H9 (cell line): ENCODE measurements around the gene MIER2. TPM values are rescaled to one million over a fixed set of nuclear protein-coding genes. Genes with fewer than 3 reads are reported as not detected.

Source experiments
- DNase-seq: peaks from one replicate; pipeline ENCODE4 v3.0.0-alpha.2; 2017
- H2AFZ ChIP-seq: one replicate; pipeline ENCODE4 v1.6.1; 2013; ENCODE audit warnings: mild to moderate bottlenecking, low read length, control low read depth, moderate library complexity
- H2AK5ac ChIP-seq: 2 replicates; pipeline ENCODE4 v1.6.1; 2013; ENCODE audit warnings: low read length, control low read depth, mixed read lengths; ENCODE audit not compliant: insufficient read length
- H2BK120ac ChIP-seq: one replicate; pipeline ENCODE4 v1.6.1; 2013; ENCODE audit warnings: low read depth, mild to moderate bottlenecking, low read length, control low read depth, inconsistent platforms; ENCODE audit not compliant: poor library complexity, severe bottlenecking
- H2BK12ac ChIP-seq: 2 replicates; pipeline ENCODE4 v1.6.1; 2013; ENCODE audit warnings: low read length, control low read depth, mixed read lengths, low read depth; ENCODE audit not compliant: insufficient read length
- H2BK15ac ChIP-seq: 2 replicates; pipeline ENCODE4 v1.6.1; 2013; ENCODE audit warnings: low read depth, low read length, control low read depth
- H2BK20ac ChIP-seq: one replicate; pipeline ENCODE4 v1.6.1; 2013; ENCODE audit warnings: low read depth, mild to moderate bottlenecking, low read length, control low read depth, inconsistent platforms; ENCODE audit not compliant: poor library complexity, severe bottlenecking
- H2BK5ac ChIP-seq: 2 replicates; pipeline ENCODE4 v1.6.1; 2013; ENCODE audit warnings: low read length, control low read depth, mixed read lengths; ENCODE audit not compliant: insufficient read length
- H3K14ac ChIP-seq: 2 replicates; pipeline ENCODE4 v1.6.1; 2013; ENCODE audit warnings: low read length, control low read depth; ENCODE audit not compliant: insufficient read depth
- H3K18ac ChIP-seq: 2 replicates; pipeline ENCODE4 v1.6.1; 2013; ENCODE audit warnings: low read depth, mild to moderate bottlenecking, mixed read lengths, low read length, control low read depth; ENCODE audit not compliant: insufficient read length
- H3K23ac ChIP-seq: 2 replicates; pipeline ENCODE4 v1.6.1; 2013; ENCODE audit warnings: low read length, control low read depth, mixed read lengths, low read depth; ENCODE audit not compliant: insufficient read length
- H3K23me2 ChIP-seq: 2 replicates; pipeline ENCODE4 v1.6.1; 2013; ENCODE audit warnings: low read depth, mild to moderate bottlenecking, mixed read lengths, low read length, control low read depth; ENCODE audit not compliant: insufficient read length, poor library complexity, severe bottlenecking
- H3K27ac ChIP-seq: 2 replicates; pipeline ENCODE4 v1.5.1; 2013; ENCODE audit warnings: low read length, control low read depth, mixed read lengths, low read depth; ENCODE audit not compliant: insufficient read length
- H3K27me3 ChIP-seq: 2 replicates; pipeline ENCODE4 v1.6.1; 2013; ENCODE audit warnings: low read length, control low read depth, inconsistent platforms; ENCODE audit not compliant: insufficient read depth
- H3K4ac ChIP-seq: 2 replicates; pipeline ENCODE4 v1.6.1; 2013; ENCODE audit warnings: low read depth, mild to moderate bottlenecking, control low read depth, inconsistent platforms, low read length, moderate library complexity
- H3K4me1 ChIP-seq: 2 replicates; pipeline ENCODE4 v1.6.1; 2013; ENCODE audit warnings: low read length, control low read depth, inconsistent platforms; ENCODE audit not compliant: insufficient read depth
- H3K4me2 ChIP-seq: 2 replicates; pipeline ENCODE4 v1.6.1; 2013; ENCODE audit warnings: low read length, control low read depth, mixed read lengths; ENCODE audit not compliant: insufficient read length, insufficient read depth
- H3K56ac ChIP-seq: 2 replicates; pipeline ENCODE4 v1.6.1; 2013; ENCODE audit warnings: low read depth, mild to moderate bottlenecking, mixed read lengths, low read length, control low read depth; ENCODE audit not compliant: insufficient read length
- H3K79me1 ChIP-seq: 2 replicates; pipeline ENCODE4 v1.6.1; 2013; ENCODE audit warnings: low read depth, mild to moderate bottlenecking, moderate library complexity, low read length, control low read depth, inconsistent platforms; ENCODE audit not compliant: insufficient read depth, poor library complexity, severe bottlenecking
- H3K79me2 ChIP-seq: 2 replicates; pipeline ENCODE4 v1.6.1; 2013; ENCODE audit warnings: low read length, control low read depth, inconsistent platforms; ENCODE audit not compliant: insufficient read depth
- H3K9ac ChIP-seq: 2 replicates; pipeline ENCODE4 v1.6.1; 2013; ENCODE audit warnings: low read length, control low read depth, mixed read lengths; ENCODE audit not compliant: insufficient read length; ENCODE audit errors: extremely low read depth
- H3K9me3 ChIP-seq: one replicate; pipeline ENCODE4 v1.6.1; 2013; ENCODE audit warnings: low read depth, low read length, inconsistent platforms; ENCODE audit not compliant: control insufficient read depth
- H3T11ph ChIP-seq: one replicate; pipeline ENCODE4 v1.6.1; 2013; ENCODE audit warnings: mild to moderate bottlenecking, low read length, control low read depth, inconsistent platforms
- H4K20me1 ChIP-seq: one replicate; pipeline ENCODE4 v1.6.1; 2013; ENCODE audit not compliant: control insufficient read depth, insufficient read length, insufficient read depth
- H4K5ac ChIP-seq: 2 replicates; pipeline ENCODE4 v1.6.1; 2013; ENCODE audit warnings: low read depth, mild to moderate bottlenecking, mixed read lengths, low read length, control low read depth; ENCODE audit not compliant: insufficient read length
- H4K8ac ChIP-seq: replicated peaks from 2 replicates; pipeline ENCODE4 v1.6.1; 2013; ENCODE audit warnings: low read length, control low read depth, mixed read lengths, low read depth; ENCODE audit not compliant: insufficient read length
- H4K91ac ChIP-seq: 2 replicates; pipeline ENCODE4 v1.6.1; 2013; ENCODE audit warnings: low read depth, mild to moderate bottlenecking, moderate library complexity, mixed read lengths, low read length, control low read depth; ENCODE audit not compliant: insufficient read length
- H3K27ac Mint-ChIP-seq, 3 experiments: 2 replicates in 2 of 3; 3 replicates in 1 of 3; pipeline ENCODE4 v1.8.0; 2020 to 2021; ENCODE audit warnings: mixed read lengths in 3 of 3, mild to moderate bottlenecking in 1 of 3, moderate library complexity in 1 of 3
- H3K27me3 Mint-ChIP-seq: 2 replicates; pipeline ENCODE4 v1.8.0; 2021; ENCODE audit warnings: low read depth, mild to moderate bottlenecking, moderate library complexity, mixed read lengths
- H3K36me3 Mint-ChIP-seq, 3 experiments: 2 replicates in 2 of 3; 3 replicates in 1 of 3; pipeline ENCODE4 v1.8.0; 2020 to 2021; ENCODE audit warnings: low read depth in 3 of 3, mixed read lengths in 3 of 3; ENCODE audit not compliant: insufficient read depth in 1 of 3
- H3K4me1 Mint-ChIP-seq, 2 experiments: 2 replicates each; pipeline ENCODE4 v1.8.0; 2020; ENCODE audit warnings: mixed read lengths in 2 of 2
- H3K4me3 Mint-ChIP-seq, 2 experiments: 2 replicates in 1 of 2; 3 replicates in 1 of 2; pipeline ENCODE4 v1.8.0; 2020 to 2021; ENCODE audit warnings: mild to moderate bottlenecking in 2 of 2, mixed read lengths in 2 of 2, moderate library complexity in 1 of 2
- H3K9me3 Mint-ChIP-seq, 2 experiments: 2 replicates in 1 of 2; 3 replicates in 1 of 2; pipeline ENCODE4 v1.8.0; 2020; ENCODE audit warnings: mild to moderate bottlenecking in 2 of 2, mixed read lengths in 2 of 2, moderate library complexity in 1 of 2
- CTCF ChIP-seq: fragments of 200-600 bp; sonication (generic); conservative IDR thresholded peaks from 3 replicates; pipeline ENCODE4 v1.8.0; 2021; ENCODE audit warnings: antibody characterized with exemption, mild to moderate bottlenecking
- WGBS: extraction: QIAGEN DNeasy Blood & Tissue Kit; methylation state at CpG from one replicate; pipeline ENCODE4 v1.1.7; 2013; ENCODE audit warnings: missing lambda C conversion rate, low lambda C conversion rate, mixed read lengths; ENCODE audit not compliant: insufficient read length; ENCODE audit errors: extremely low coverage; 5-methylcytosine and 5-hydroxymethylcytosine counted together
- total RNA-seq: library from RNA; stranded (reverse); gene quantifications from 2 replicates; pipeline ENCODE4 v1.2.1, GENCODE V29; 2021

The MIER2 gene
- total RNA-seq, 1 experiment from 2014 or later, result 60.5 TPM

- H3K27ac Mint-ChIP-seq, result no peak overlapping the region
- Histone ChIP-seq H3K4ac (no peak overlapping the region), H3K23me2 (no peaks in the 10 kb centered on the region), H2BK15ac (no peak overlapping the region), H3K79me2 (no peaks in the 10 kb centered on the region; the same call in 1 of the 2 replicates), H3T11ph (no peak overlapping the region), H4K5ac (no peak overlapping the region), H3K27ac (no peak overlapping the region), H3K14ac (no peak overlapping the region), H2BK20ac (no peak overlapping the region), H2BK12ac (no peak overlapping the region), H3K23ac (no peak overlapping the region), H3K9ac (no peak overlapping the region), H2AK5ac (no peak overlapping the region), H3K9me3 (no peaks in the 10 kb centered on the region), H3K4me2 (no peak overlapping the region), H2BK120ac (no peak overlapping the region), H3K56ac (no peak overlapping the region), H2BK5ac (no peak overlapping the region), H3K79me1 (peaks cover 8% of the 10 kb centered on the region), H2AFZ (no peak overlapping the region), H4K91ac (no peak overlapping the region), H3K18ac (no peak overlapping the region), H4K8ac (no peak overlapping the region), H3K4me1 (no peaks in the 10 kb centered on the region), H4K20me1 (no peaks in the 10 kb centered on the region), H3K27me3 (no peaks in the 10 kb centered on the region)
- no peaks in the 10 kb centered on the region for H3K27me3 Mint-ChIP-seq
- TF ChIP-seq CTCF, result no peak
- no peak overlapping the region for H3K4me3 Mint-ChIP-seq
- no CpG with 5 or more reads among the region's 17 CpGs for WGBS
- H3K4me1 Mint-ChIP-seq, result no peaks in the 10 kb centered on the region
- DNase-seq, result no peak
- H3K36me3 Mint-ChIP-seq, result peaks cover 49 to 62% (median 58%) of the 10 kb centered on the region in 3 experiments
- H3K9me3 Mint-ChIP-seq, result peaks cover 6 to 10% of the 10 kb centered on the region in 2 experiments; a peak in 4 of 5 replicates
Measured at GRCh38 chr19:327291-328024, 17.1 kb downstream of the MIER2 start.
